Measurements from ENCODE around the gene PLAGL1.

The PLAGL1 gene

GRCh38 chr6:144006736-144007477 lies 1.2 kb downstream of the PLAGL1 start:
- Histone ChIP-seq H3K36me3 (no peaks in the 10 kb centered on the region), H3K27me3 (peaks cover 22% of the 10 kb centered on the region), H3K27ac (no peak overlapping the region), H3K4me3 (ENCODE audit: low read depth in 1 of 2, low read length in 1 of 2) (peak overlapping the region in 1 of 2 experiments; percentile 36), H3K9me3 (no peaks in the 10 kb centered on the region), H3K4me1 (ENCODE audit: control insufficient read depth in 1 of 2, insufficient read depth in 1 of 2, low read depth in 1 of 2, low read length in 1 of 2) (peaks cover 9 to 17% of the 10 kb centered on the region in 2 experiments)
- no peak for TF ChIP-seq CTCF (IDR thresholded peaks at IDR 0.05)

GRCh38 chr6:143999406-143999805 lies 8.7 kb downstream of the PLAGL1 start:
- no peak overlapping the region for H3K27ac ChIP-seq
- no peaks in the 10 kb centered on the region for H3K36me3 ChIP-seq
- no peak for TF ChIP-seq CTCF (IDR thresholded peaks at IDR 0.05)
- no peak overlapping the region for H3K4me3 ChIP-seq (ENCODE audit: low read depth in 1 of 2, low read length in 1 of 2)
- H3K27me3 ChIP-seq, result no peaks in the 10 kb centered on the region
- H3K9me3 ChIP-seq, result no peaks in the 10 kb centered on the region
- H3K4me1 ChIP-seq (ENCODE audit: control insufficient read depth in 1 of 2, insufficient read depth in 1 of 2, low read depth in 1 of 2, low read length in 1 of 2), result no peaks in the 10 kb centered on the region

GRCh38 chr6:143998686-143999085 lies 9.4 kb downstream of the PLAGL1 start:
- Histone ChIP-seq H3K4me3 (ENCODE audit: low read depth in 1 of 2, low read length in 1 of 2) (no peak overlapping the region), H3K4me1 (ENCODE audit: control insufficient read depth in 1 of 2, insufficient read depth in 1 of 2, low read depth in 1 of 2, low read length in 1 of 2) (no peaks in the 10 kb centered on the region), H3K9me3 (no peaks in the 10 kb centered on the region), H3K27ac (no peak overlapping the region), H3K36me3 (no peaks in the 10 kb centered on the region), H3K27me3 (no peaks in the 10 kb centered on the region)
- TF ChIP-seq CTCF (IDR thresholded peaks at IDR 0.05), result no peak

GRCh38 chr6:143993965-143994646 lies 14.0 kb downstream of the PLAGL1 start:
- Histone ChIP-seq H3K9me3 (no peaks in the 10 kb centered on the region), H3K4me3 (ENCODE audit: low read depth in 1 of 2, low read length in 1 of 2) (no peak overlapping the region), H3K27ac (no peak overlapping the region), H3K36me3 (no peaks in the 10 kb centered on the region), H3K4me1 (ENCODE audit: control insufficient read depth in 1 of 2, insufficient read depth in 1 of 2, low read depth in 1 of 2, low read length in 1 of 2) (no peaks in the 10 kb centered on the region), H3K27me3 (no peaks in the 10 kb centered on the region)
- no peak for TF ChIP-seq CTCF (IDR thresholded peaks at IDR 0.05)

- no peak overlapping the region for H3K27ac ChIP-seq
- no peak overlapping the region for H3K4me3 ChIP-seq (ENCODE audit: low read depth in 1 of 2, low read length in 1 of 2)
- no peaks in the 10 kb centered on the region for H3K9me3 ChIP-seq
- H3K4me1 ChIP-seq (ENCODE audit: control insufficient read depth in 1 of 2, insufficient read depth in 1 of 2, low read depth in 1 of 2, low read length in 1 of 2), result no peaks in the 10 kb centered on the region
- no peaks in the 10 kb centered on the region for H3K27me3 ChIP-seq
- H3K36me3 ChIP-seq, result no peaks in the 10 kb centered on the region
- no peak for TF ChIP-seq CTCF (IDR thresholded peaks at IDR 0.05)
Measured at GRCh38 chr6:143992285-143992684, 15.8 kb downstream of the PLAGL1 start.
